Right lobe of liver (tissue), 4 donors: ENCODE data around the gene SPI1.

ENCODE experiments used
- CTCF ChIP-seq, 4 donors: fragments of 200-600 bp in 3 of 4; fragments of 450-650 bp in 1 of 4; IDR thresholded peaks; one replicate each; pipeline versions ENCODE4 v1.5.1 to v1.8.0; 2016 to 2022; ENCODE audit warnings: antibody characterized with exemption in 4 of 4, mild to moderate bottlenecking in 2 of 4
- POLR2A ChIP-seq: fragments of 450-650 bp; IDR thresholded peaks from one replicate; pipeline ENCODE4 v1.6.1; 2017; ENCODE audit warnings: antibody characterized with exemption, mild to moderate bottlenecking
- donor health status: DM: no; HTN: no; CAD: no.
- donor health status: DM: no; HTN: no; CAD: no.
- donor health status: DM: no; HTN: yes; CAD: no.

GRCh38 chr11:47377571-47378009 lies 757 bp downstream of the SPI1 start:
- no peak for TF ChIP-seq CTCF (IDR thresholded peaks at IDR 0.05)
- no peak for TF ChIP-seq POLR2A
